OCI-LY1 (cell line): Measurements from ENCODE around the gene ZNF100.
"Not testable (repeated sequence)": the region's sequence is repeated elsewhere in the genome, so short reads cannot be mapped to it uniquely, and the experiment has no call there.

Experiments used
- H2AFZ ChIP-seq: fragments of 200-600 bp; sonication (generic), shearing (Covaris generic); 2 replicates; pipeline ENCODE4 v1.6.0; 2014; ENCODE audit warnings: antibody characterized with exemption, mild to moderate bottlenecking, low read length
- H3F3A ChIP-seq: fragments of 200-600 bp; sonication (generic), shearing (Covaris generic); 2 replicates; pipeline ENCODE4 v1.6.0; 2014; ENCODE audit warnings: mild to moderate bottlenecking, antibody characterized with exemption, low read length, moderate library complexity; ENCODE audit not compliant: insufficient read depth
- H3K27ac ChIP-seq: fragments of 200-600 bp; sonication (generic); 2 replicates; pipeline ENCODE4 v1.5.1; 2014; ENCODE audit warnings: low read length, mixed run types, mild to moderate bottlenecking, low read depth; ENCODE audit not compliant: poor library complexity, severe bottlenecking
- H3K27me3 ChIP-seq: fragments of 200-600 bp; sonication (generic); 2 replicates; pipeline ENCODE4 v1.6.0; 2014; ENCODE audit warnings: antibody characterized with exemption, mild to moderate bottlenecking, low read length, moderate library complexity; ENCODE audit not compliant: insufficient read depth
- H3K36me3 ChIP-seq: fragments of 200-600 bp; sonication (generic); 2 replicates; pipeline ENCODE4 v1.6.1; 2014; ENCODE audit warnings: mild to moderate bottlenecking, antibody characterized with exemption, low read length, moderate library complexity, mixed read lengths; ENCODE audit not compliant: insufficient read depth
- H3K4me1 ChIP-seq: fragments of 200-600 bp; sonication (generic); 2 replicates; pipeline ENCODE4 v1.5.1; 2014; ENCODE audit warnings: mild to moderate bottlenecking, low read length, moderate library complexity; ENCODE audit not compliant: insufficient read depth, severe bottlenecking
- H3K4me2 ChIP-seq: fragments of 200-600 bp; sonication (generic), shearing (Covaris generic); 2 replicates; pipeline ENCODE4 v1.6.1; 2014; ENCODE audit warnings: low read length
- H3K4me3 ChIP-seq: fragments of 200-600 bp; sonication (generic); 2 replicates; pipeline ENCODE4 v1.5.1; 2014; ENCODE audit warnings: low read length, low read depth, mild to moderate bottlenecking, mixed read lengths; ENCODE audit not compliant: poor library complexity, severe bottlenecking
- H3K79me2 ChIP-seq: fragments of 200-600 bp; shearing (Covaris generic); 2 replicates; pipeline ENCODE4 v1.6.1; 2016; ENCODE audit warnings: mixed run types, low read length, mixed read lengths; ENCODE audit not compliant: insufficient read depth
- H3K9ac ChIP-seq: fragments of 200-600 bp; sonication (generic), shearing (Covaris generic); 2 replicates; pipeline ENCODE4 v1.6.1; 2014; ENCODE audit warnings: mild to moderate bottlenecking, low read length, mixed read lengths
- H3K9me2 ChIP-seq: fragments of 200-600 bp; sonication (generic), shearing (Covaris generic); 2 replicates; pipeline ENCODE4 v1.6.1; 2014; ENCODE audit warnings: low read depth, mild to moderate bottlenecking, low read length, mixed read lengths
- H3K9me3 ChIP-seq: fragments of 200-600 bp; shearing (Covaris generic); 2 replicates; pipeline ENCODE4 v1.6.1; 2014; ENCODE audit warnings: low read length, mixed read lengths
- H4K20me1 ChIP-seq: fragments of 200-600 bp; sonication (generic), shearing (Covaris generic); 2 replicates; pipeline ENCODE4 v1.6.0; 2016; ENCODE audit warnings: mild to moderate bottlenecking, low read length; ENCODE audit not compliant: insufficient read depth
- CTCF ChIP-seq: fragments of 200-600 bp; sonication (generic), shearing (Covaris generic); IDR thresholded peaks from 2 replicates; pipeline ENCODE4 v1.5.1; 2017; ENCODE audit warnings: mild to moderate bottlenecking, antibody characterized with exemption, low read length, moderate library complexity, mixed read lengths
- EZH2 ChIP-seq: fragments of 200-600 bp; sonication (generic), shearing (Covaris generic); IDR thresholded peaks from 2 replicates; pipeline ENCODE4 v1.8.0; 2017; ENCODE audit warnings: borderline replicate concordance, mixed run types, mild to moderate bottlenecking, antibody characterized with exemption, low read length, moderate library complexity, mixed read lengths

The ZNF100 gene

GRCh38 chr19:21748088-21748487 is 19.3 kb downstream of the ZNF100 start:
- H3K36me3 ChIP-seq: peaks cover 95% of the 10 kb centered on the region

GRCh38 chr19:21740559-21740958 is 26.8 kb downstream of the ZNF100 start:
- TF ChIP-seq CTCF: no peak
- TF ChIP-seq EZH2: no peak
- Histone ChIP-seq H3F3A (no peaks in the 10 kb centered on the region), H3K79me2 (no peaks in the 10 kb centered on the region), H3K27ac (no peak overlapping the region), H2AFZ (no peak overlapping the region), H3K9ac (no peak overlapping the region), H4K20me1 (no peaks in the 10 kb centered on the region), H3K9me3 (no peaks in the 10 kb centered on the region), H3K36me3 (peaks cover 96% of the 10 kb centered on the region), H3K9me2 (no peaks in the 10 kb centered on the region), H3K4me2 (no peak overlapping the region), H3K27me3 (no peaks in the 10 kb centered on the region), H3K4me3 (no peak overlapping the region), H3K4me1 (no peaks in the 10 kb centered on the region)

More at GRCh38 chr19:21748088-21748487, 19.3 kb downstream of the ZNF100 start:
- H4K20me1 ChIP-seq: no peaks in the 10 kb centered on the region
- peaks cover 17% of the 10 kb centered on the region for H3K9me3 ChIP-seq
- H2AFZ ChIP-seq: no peak overlapping the region
- no peaks in the 10 kb centered on the region for H3K9me2 ChIP-seq
- no peak overlapping the region for H3K27ac ChIP-seq
- TF ChIP-seq EZH2 (no peak), CTCF (no peak)
- H3F3A ChIP-seq: no peaks in the 10 kb centered on the region
- no peak overlapping the region for H3K9ac ChIP-seq
- no peaks in the 10 kb centered on the region for H3K27me3 ChIP-seq
- H3K4me2 ChIP-seq: no peak overlapping the region
- H3K4me1 ChIP-seq: no peaks in the 10 kb centered on the region
- peaks cover 3% of the 10 kb centered on the region for H3K79me2 ChIP-seq
- H3K4me3 ChIP-seq: no peak overlapping the region

GRCh38 chr19:21726942-21727747 is 40.2 kb downstream of the ZNF100 start:
- Histone ChIP-seq H3K36me3 (peaks cover 57% of the 10 kb centered on the region), H3K9me3 (peaks cover 27% of the 10 kb centered on the region)
- H3K4me2 ChIP-seq, H3K4me3 ChIP-seq, H3K27ac ChIP-seq, H3K27me3 ChIP-seq, H3K9ac ChIP-seq, H4K20me1 ChIP-seq, H3K79me2 ChIP-seq, H2AFZ ChIP-seq, H3K4me1 ChIP-seq, H3K9me2 ChIP-seq, H3F3A ChIP-seq: not testable (repeated sequence)

- Histone ChIP-seq H3K4me3 (no peak overlapping the region), H3K9me3 (no peaks in the 10 kb centered on the region), H3K27me3 (no peaks in the 10 kb centered on the region)
Measured at GRCh38 chr19:21713761-21714160, 53.6 kb downstream of the ZNF100 start.

More at GRCh38 chr19:21713761-21714160, 53.6 kb downstream of the ZNF100 start:
- Histone ChIP-seq H4K20me1 (no peaks in the 10 kb centered on the region), H3K36me3 (no peaks in the 10 kb centered on the region), H3K9ac (no peak overlapping the region), H3K27ac (no peak overlapping the region), H3K4me2 (no peak overlapping the region), H3K9me2 (no peaks in the 10 kb centered on the region), H3K4me1 (no peaks in the 10 kb centered on the region), H3F3A (no peaks in the 10 kb centered on the region), H2AFZ (no peak overlapping the region), H3K79me2 (no peaks in the 10 kb centered on the region)
- TF ChIP-seq EZH2: no peak
- TF ChIP-seq CTCF: no peak
